GM19467 (cell line): Measurements from ENCODE around the gene CROCC2.

Experiments used
- ATAC-seq: cut with Tn5 transposase; IDR thresholded peaks from one replicate; pipeline ENCODE4 v1.9.1; 2021; ENCODE audit warnings: mild to moderate bottlenecking, moderate library complexity; ENCODE audit not compliant: unreplicated experiment

CROCC2 gene

DNA sequence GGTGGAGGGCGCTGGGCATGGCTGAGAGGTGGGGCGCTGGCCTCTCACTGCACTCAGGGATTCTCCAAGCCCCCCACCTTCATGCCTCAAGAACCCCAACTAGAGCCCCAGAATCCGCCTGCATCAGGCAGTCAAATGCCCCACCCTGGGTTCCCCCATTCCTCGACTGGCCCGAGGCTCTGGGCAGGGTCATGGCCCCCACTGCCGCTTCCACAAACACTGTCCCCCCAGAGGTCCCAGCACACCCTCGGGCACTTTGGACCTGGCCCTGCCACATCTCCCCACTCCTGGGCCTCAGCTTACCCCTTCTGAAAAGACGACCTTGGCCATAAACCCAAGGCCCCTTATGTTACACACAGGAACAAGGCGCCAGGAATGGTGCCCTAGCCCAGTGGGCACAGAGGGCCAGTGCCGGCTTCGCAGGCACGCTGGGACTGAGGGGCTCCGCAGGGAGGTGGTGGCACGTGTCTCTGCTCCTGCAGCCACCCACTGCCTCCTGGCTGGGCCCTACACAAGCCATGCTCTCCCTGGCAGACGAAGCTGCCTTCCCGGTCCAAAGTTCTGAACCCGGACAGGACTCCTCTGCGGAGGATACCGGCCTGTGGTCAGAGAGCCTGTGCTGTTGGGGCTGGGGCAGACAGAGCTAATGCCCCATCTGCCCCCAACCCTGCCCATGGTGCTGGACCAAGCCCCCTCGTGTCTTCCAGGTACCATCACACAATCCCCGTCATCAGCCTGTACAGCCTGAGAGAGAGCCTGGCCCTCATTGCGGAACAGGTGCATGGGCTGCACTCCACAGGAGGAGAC is 30.7 kb upstream of the CROCC2 start:
- ATAC-seq = no peak

DNA sequence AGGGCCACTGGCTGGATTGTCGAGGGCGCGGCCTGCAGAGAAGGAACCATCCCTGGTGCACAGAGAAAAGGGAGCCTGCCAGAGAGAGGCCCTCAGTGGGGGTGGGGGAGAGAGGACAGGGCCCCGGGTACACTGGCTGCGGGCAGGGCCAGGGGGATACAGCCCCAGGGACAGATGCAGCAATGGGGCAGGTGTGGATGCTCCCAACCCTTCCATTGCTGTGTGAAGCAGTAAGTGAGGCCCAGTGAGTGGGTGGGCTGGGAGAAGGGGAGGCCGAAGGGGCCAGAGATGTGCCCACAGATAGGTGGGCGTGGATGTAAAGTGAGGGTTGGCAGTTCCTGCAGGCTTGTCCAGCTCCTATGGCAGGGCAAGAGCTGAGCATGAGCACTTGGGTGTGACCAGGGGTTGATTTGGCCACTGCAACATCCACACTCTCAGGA is 30.1 kb upstream of the CROCC2 start:
- ATAC-seq = no peak

DNA sequence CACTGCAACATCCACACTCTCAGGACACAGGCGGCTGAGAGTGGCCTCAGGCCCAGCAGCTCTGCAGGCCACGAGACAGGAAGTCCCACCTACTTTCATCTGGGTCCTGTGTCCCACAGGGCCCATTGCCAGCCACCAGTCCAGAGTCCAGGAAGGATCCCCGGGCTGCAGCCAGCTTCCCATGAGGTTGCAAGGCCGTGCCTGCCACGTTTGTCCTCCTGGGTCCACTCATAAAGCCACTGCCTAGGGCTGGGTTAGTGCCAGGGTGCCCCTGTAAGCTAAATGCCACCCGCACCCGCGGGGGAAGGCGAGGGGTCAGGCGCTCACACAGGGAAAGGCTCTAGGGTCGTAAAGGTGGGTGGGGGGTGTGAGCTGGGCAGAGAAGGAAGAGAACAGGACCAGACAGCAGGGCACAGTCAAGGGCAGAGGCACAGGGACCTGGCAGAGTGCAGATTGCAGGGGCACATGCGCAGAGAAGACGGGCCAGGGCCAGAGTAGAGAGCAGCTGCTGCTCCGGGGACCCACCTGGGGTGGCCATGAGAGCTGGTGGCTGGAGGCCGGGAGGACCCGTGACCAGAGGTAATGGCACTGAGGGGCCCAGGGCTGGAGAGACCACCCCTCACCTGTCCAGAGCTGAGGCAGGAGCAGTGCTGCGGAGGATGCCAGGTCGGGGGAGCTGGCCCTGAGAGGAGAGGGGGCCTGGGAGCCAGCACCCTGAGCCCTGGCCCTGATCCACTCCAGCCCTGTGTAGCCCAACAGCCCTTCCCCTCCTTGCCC is 29.5 kb upstream of the CROCC2 start:
- ATAC-seq = no peak

DNA sequence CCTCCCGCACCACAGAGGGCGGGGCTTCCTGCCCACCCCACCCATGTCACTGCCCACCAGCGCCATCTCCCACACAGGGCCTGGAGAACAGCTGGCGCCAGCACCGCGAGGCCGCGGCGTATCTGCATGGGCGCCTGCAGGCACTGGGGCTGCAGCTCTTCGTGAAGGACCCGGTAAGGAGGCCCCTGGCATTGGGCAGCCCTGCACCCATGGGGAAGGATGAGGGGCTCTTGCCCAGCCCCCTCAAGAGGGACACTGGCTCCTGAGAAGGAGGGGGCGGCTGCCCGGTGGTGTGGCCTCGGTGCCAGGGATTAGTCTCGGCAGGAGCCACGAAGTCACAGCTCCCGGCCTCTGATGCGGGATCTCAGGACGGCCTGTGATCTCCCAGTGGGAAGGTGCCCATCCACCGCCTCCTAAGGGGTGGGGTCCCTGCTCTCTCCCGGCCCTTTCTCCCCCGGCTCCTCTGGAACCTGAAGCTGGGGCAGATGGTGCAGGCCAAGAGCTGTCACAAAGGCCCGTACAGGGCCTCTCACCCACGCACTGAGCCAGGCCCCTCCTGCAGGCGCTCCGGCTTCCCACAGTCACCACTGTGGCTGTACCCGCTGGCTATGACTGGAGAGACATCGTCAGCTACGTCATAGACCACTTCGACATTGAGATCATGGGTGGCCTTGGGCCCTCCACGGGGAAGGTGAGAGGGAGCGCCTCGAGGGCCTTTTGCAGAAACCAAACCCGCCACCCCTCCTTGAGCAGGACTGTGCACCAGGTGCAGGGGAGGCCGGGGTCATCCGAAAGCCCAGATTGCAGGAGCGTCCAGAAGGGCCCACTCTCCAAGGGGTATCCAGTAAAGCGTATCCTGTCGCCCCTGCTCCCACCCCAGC is 28.4 kb upstream of the CROCC2 start:
- no peak for ATAC-seq

DNA sequence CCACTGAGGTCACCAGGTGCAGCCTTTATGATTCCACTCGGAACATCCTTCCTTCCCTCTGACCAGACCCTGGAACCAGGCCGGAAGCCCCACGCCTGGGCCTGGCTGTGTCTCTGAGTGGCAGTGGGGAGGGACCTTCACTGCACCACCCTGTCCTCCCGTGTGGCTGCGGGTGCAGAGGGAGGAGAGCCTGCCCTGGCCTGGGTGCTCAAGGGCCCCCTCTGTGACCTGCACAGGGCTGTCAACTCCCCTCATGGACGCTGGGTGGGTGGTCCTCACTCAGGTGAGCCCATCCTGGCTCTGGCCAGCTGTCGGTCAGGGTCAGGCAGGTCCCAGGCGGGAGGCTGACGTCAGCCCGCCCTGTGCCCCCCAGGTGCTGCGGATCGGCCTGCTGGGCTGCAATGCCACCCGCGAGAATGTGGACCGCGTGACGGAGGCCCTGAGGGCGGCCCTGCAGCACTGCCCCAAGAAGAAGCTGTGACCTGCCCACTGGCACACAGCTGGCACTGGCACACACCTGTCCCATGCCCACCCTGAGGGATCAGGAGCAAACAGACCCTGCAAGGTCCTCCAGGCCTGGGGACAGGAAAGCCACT is 27.7 kb upstream of the CROCC2 start:
- ATAC-seq = no peak

DNA sequence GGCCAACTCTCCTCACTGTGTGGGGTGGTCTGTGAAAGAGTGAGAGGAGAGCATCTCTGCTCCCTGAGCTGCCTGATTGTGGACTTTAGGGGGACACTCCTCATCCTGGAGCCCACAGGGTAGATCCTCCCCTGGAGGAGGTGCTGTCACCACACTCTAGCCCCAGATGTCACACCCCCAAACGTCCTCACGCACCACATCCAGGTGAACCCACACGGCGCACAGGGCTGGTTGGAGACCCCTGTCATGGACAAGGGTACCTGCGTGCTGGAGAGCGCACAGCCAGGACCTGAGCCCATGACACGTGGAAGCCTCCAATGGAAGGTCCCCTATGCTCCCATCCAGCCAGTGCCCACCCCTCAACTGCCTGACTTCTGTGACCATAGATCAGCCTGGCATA is 27.0 kb upstream of the CROCC2 start:
- ATAC-seq = no peak

DNA sequence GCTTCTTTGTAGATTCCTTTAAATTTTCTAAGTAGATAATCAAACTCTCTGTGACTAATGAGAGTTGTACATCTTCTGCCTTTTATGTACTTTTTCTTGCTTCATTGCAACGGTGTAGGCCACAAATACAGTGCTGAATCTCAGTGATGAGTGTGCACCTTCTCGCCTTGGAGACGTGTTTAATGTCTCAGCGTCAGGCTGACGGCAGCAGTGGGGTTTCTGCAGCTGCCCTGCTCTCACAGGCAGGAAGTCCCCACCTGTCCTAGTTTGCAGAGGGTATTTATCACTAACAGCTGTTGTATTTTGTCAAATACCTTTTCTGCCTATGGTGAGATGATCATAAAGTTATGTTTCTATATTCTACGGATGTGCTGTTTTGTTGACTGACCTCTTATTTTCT is 24.2 kb upstream of the CROCC2 start:
- ATAC-seq = no peak

DNA sequence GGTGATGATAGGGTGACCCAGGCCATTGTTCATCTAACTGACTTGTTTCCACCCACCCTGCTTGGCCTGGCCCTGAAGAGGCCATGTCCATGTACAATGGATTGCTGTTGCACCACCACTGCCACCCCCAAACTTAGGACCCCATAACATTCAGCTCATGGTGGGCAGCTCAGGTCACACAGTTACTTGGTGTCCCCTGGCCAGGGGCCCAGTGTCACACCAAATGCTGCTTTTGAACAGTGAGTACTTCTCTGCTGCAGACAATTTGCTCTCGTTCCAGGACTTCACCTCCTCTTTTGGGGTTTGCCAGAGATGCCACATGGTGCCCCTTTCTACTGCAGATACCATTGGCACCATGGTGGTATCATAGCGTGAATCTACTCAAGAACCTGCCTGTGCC is 21.9 kb upstream of the CROCC2 start:
- no peak for ATAC-seq

DNA sequence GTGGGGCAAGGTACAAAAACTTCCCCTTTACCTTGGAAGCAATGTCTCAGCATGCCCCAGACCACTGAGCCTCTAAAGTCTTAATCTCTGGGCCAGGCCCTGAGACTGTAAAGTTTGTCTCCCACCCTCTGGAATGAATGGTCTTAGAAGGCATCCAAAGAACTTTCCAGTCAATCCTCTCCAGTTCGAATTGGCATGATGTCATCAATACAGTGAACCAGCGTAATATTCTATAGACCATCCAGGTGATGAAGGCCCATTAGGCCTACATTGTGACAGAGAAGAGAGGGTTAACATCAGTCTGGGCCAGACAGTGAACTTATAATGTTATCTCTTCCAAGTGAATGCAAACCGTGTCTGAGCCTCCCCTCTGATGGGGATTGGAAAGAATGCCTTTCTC is 21.4 kb upstream of the CROCC2 start:
- no peak for ATAC-seq

DNA sequence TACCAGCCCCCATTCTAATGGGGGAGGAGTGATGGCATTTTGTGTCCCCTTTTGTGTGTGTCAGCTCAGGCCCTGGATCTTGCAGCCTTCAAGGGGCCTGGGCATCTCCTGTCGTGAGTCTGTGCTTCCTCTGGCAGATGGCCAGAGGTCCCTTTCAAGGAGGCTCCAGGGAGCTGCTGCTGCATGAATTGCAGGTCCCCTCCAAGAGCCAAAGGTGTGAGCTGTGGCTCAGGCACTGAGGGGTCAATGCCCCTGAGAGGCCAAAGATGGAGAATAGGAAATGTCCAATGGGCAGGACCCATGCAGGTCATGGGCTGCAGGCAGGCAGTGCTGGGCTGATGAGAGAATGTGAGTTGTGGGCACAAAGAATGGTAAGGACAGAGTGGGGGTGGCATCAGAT is 20.6 kb upstream of the CROCC2 start:
- no peak for ATAC-seq

DNA sequence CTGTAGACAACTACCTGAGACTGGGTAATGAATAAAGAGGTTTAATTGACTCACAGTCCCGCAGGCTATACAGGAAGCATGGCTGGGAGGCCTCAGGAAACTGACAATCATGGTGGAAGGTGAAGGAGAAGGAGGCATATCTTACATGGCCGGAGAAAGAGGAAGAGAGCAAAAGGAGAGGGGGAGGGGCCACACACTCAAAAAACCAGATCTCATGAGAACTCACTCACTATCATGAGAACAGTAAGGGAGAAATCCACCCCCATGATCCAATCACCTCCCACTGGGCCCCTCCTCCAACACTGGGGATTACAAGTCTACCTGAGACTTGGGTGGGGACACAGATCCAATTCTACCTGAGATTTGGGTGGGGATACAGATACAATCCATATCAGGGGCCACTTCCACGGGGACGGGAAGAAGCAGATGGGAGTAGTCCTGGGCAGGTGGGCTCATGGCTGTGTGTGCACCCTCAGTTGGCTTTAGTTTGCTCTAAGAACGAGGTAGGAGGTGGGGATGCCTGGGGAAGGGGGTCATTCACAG is 20.0 kb upstream of the CROCC2 start:
- no peak for ATAC-seq

DNA sequence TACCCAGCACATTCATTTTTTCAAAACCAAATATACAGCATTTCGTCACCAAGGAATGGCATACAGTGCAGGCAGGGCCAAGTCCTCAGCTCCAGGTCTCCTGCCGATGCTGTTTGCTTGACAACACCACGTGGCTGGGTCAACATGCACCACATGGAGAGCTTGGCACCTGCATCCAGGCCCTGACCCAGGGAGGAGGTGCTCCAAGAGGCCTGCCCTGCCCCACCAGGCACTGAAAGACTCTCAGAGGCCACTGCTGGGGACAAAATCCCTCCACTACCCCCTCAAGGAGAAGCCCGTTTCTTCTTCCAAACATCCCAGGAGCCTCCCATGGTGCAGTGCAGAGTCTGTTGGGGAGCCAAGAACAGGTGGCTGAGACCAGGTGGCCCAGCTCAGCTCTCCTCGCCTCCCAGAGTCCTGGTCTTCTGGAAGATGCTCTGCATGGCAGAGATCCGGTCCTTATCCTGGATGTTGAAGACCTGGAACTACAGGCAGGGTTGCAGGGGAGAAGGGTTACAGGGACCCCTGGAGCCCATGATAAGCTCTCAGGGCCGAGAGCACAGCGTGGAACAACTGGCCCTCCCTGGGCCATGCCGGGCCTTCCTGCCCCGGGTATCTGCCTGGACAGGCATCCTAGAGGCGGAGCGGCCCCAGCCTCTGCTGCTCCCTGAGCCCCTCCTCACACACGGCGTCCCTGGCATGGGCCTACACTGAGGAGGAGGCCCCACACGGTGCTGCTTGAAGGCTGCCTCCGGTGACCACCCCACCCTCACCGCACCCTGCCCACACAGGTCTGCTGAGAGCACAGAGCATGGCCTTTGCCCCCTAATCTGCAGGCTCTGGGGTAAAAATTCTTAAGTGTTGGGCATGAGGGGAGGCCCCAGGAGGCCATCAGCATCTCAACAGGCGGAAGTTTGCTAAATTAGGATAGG is 19.2 kb upstream of the CROCC2 start:
- no peak for ATAC-seq

DNA sequence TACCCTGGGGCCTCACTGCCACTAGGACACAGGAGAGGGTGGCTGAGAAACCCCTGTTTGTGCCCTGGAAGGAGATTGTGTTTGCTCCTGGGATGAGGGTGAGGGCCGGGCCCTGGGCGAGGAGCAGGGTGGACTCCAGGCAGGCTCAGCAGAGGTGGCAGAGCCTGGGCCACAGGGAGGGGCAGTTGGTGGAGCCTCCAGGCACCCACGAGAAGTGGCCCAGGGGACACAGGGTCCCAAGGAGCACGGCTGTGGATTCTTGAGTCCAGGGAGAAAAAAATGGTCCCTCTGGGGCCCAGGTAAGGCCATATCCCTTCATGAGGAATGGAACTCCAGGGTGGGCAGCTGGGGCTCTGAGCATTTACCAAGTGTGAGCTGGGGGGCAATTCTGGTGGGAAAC is 18.5 kb upstream of the CROCC2 start:
- ATAC-seq = no peak

DNA sequence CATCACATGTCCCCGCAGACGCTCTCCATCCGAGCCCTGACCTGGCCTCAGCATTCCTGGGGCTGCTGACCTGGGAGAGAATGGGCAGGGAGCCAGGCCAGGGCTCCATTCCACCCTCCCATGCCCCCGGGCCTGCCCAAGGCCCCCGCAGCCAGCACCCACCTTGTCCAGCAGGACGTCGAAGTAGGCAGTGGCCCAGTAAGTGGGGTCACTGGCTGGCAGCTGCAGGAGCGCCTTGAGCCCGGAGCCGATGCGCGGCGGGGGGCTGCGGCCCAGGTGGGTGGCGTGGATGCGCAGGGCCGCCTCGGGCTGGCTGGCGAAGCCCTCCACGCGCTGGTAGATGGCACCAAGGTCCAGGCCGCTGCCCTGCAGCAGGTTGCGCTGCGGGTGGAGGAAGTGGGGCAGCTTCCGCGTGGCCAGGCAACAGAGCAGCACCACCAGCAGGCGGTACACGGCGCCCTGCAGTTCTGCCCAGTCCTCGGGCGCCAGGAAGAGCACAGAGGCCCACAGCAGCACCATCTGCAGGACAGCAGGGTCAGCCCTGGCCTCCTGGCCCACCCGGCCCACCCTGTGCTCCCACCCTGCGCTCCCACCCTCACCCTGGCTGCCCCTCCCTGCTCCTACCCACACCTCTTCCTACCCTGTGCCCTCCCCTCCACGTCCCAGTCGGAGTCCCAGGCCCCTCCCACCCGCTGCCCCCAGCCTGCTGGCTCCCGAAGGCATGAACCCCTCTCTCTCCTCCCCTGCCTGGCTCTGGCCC is 17.8 kb upstream of the CROCC2 start:
- no peak for ATAC-seq

DNA sequence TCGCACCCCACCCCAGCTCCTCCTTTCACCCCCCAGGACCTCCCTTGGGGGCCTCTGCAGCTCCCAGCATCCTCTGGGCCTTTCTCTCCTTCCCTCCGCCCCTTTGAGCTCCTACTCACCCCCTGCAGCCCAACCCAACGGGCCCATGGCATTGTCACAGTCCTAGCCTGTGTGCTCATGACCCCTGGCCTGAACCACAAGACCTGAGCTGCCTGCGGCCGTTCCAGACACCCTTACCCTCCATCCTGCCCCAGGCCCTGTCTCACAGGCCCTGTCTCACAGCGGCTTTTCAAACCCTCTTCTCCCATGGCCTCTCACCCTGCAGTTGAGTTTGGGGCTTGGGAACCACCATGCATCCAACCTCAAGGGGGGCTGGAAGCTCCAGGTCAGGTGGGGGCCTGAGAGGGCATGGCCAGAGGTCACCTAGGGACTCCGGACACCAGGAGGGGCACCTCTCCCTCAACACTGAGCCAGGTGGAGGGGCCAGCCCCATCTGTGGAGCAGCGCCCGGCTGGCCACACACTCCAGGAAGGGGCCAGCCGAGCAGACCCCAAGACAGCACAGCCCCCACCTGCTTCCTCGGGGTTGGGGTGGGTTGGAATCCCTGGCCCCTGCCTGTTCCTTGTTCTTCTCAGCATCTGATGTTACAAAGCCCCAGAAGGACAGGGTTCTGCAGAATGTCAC is 17.1 kb upstream of the CROCC2 start:
- no peak for ATAC-seq

DNA sequence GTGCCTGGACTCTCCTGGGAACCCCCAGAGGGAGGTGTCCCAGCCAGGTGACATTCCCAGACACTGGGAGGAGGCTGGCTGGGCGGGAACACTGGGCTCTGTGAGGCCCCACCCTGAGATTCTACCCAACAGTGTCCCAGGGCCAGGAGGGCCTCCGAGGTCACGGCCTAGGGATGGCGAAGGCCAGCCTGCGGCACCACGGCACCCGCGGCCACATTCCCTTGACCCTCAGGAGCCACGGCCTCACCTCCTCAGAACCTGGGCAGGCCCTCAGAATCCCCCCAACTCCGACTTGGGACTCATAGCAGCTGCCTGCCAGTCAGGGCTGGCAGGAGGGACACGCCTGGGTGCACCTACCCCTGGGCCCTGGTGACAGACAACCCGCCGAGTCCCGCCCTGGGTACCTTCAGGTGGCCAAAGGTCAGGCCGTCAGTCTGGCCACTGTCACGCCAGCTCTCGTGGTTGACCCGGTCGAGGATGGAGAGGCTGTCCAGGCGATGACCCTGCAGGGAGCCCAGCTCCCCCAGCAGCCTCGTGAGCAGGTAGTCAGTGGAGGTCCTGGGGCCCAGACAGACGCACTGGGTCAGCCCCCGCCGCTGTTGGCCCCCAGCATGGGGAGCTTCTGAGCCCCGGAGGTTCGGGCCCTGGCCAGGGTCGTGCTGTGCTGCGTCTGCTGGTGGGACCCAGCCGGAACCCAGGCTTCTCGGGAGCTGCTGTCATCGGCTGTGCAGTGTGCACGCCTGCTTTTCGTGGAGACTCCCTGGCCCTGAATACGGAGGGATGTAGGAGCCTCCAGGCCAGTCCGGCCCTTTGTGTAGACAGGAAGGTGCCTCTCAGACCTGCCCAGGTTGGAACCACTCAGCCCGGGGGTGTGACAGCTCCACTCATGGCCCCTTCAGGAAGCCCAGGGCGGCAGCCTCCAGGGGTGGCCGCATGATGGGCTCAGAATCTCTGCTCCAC is 16.3 kb upstream of the CROCC2 start:
- no peak for ATAC-seq

DNA sequence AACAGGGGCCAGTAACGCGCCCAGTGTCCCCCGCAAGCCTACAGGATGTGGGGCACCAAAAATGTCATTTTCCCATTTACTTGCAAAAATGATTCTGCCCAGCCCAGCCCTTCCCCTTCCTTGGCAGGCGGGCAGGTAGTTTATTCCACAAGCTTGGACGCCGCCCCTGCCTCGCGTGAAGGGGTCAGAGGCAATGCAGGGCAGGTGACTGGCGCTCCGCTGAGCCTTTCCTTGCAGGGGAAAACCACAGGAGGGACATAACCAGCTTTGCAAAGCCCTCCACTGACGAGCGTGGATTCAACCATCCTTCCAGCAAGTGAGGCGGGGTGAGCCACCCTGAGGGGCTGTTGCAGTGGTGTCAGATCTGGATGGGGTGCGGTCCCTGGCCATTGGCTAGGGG is 15.4 kb upstream of the CROCC2 start:
- no peak for ATAC-seq
